22Rv1 (cell line): ENCODE data around the gene LDLRAD4.

Experiments used
- H3K27ac ChIP-seq: fragments of 450-650 bp; 2 replicates; pipeline ENCODE4 v1.5.1; 2017
- ZFX ChIP-seq: fragments of 450-650 bp; IDR thresholded peaks from 2 replicates; pipeline ENCODE4 v1.6.1; 2017; ENCODE audit warnings: antibody characterized with exemption, borderline replicate concordance
- TF ChIP-seq, protein P1 (sequence below): fragments of 450-650 bp; IDR thresholded peaks from 2 replicates; pipeline ENCODE4 v1.5.1; 2017; ENCODE audit warnings: mild to moderate bottlenecking

The LDLRAD4 gene

DNA sequence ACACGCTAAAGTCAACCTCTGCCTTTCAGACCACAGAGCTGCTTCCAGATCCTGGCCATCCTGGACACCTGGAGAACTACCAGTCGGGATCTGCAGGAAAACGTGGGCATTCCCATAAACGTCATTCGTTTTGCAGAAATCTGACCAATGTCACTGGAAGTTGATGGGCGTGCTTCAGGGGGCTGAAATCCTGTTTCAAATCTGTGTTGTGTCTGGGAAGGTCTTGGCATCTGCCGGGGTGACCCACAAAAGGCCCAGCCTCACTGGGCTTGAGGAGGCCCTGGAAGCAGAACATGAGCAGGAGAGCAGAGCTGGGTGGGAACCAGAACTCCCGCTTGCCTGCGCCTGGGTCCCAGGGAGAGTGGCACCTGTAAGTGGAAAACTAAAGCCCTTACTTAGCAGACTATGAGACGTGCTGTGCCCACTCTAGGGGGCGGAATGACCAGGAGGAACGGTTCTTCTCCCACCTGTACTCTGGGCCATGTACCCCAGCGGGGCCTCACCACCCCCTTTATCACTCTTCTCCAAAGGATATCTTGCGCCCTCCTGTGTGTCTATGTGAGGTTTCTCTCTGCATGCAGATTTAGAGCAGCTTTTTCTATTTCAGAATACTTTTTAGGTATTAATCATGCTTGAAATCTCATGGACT is 306.9 kb downstream of the LDLRAD4 start:
- no peak overlapping the region for H3K27ac ChIP-seq
- TF ChIP-seq, protein P1, sequence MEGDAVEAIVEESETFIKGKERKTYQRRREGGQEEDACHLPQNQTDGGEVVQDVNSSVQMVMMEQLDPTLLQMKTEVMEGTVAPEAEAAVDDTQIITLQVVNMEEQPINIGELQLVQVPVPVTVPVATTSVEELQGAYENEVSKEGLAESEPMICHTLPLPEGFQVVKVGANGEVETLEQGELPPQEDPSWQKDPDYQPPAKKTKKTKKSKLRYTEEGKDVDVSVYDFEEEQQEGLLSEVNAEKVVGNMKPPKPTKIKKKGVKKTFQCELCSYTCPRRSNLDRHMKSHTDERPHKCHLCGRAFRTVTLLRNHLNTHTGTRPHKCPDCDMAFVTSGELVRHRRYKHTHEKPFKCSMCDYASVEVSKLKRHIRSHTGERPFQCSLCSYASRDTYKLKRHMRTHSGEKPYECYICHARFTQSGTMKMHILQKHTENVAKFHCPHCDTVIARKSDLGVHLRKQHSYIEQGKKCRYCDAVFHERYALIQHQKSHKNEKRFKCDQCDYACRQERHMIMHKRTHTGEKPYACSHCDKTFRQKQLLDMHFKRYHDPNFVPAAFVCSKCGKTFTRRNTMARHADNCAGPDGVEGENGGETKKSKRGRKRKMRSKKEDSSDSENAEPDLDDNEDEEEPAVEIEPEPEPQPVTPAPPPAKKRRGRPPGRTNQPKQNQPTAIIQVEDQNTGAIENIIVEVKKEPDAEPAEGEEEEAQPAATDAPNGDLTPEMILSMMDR: no peak
- no peak for TF ChIP-seq ZFX

DNA sequence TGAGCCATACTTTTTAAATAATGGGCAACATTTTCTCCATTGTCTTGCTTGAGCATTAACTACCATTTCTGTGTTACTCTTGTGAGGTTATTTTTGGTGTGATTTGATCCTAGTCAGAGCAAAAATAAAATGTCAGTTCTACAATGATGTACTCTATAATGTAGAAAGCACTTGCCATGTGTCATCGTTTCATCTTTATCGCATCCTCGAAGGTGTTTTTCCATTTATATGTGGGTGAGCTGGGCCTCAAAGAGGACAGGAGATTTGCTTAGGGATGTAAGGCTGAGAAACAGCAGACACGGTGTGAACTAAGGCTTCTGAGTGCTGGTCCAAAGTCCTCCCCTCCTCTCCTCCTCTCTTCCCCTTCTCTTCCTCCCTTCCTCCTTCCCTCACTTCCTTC is 308.0 kb downstream of the LDLRAD4 start:
- no peak overlapping the region for H3K27ac ChIP-seq
- no peak for TF ChIP-seq ZFX
- TF ChIP-seq, protein P1: no peak

DNA sequence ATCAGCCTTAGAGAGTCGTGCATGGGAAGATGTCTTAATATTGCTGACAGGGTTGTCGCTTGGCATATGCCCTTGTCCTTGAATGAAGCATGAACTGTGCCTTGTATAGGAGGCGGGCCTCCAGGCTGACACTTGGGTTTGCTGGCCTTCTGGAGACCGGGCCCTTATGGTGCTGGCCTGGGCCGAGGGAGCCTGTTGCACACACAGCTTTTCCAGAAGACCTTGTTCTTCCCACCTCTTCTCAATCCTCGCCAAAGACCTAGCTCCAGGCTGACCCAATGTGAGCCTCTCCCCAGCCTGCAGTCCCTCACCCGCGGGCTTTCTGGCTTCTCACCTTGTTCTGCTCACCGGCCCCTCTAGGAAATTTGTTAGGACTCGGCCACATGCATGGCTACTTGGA is 308.7 kb downstream of the LDLRAD4 start:
- no peak for TF ChIP-seq ZFX
- TF ChIP-seq, protein P1: no peak
- no peak overlapping the region for H3K27ac ChIP-seq

DNA sequence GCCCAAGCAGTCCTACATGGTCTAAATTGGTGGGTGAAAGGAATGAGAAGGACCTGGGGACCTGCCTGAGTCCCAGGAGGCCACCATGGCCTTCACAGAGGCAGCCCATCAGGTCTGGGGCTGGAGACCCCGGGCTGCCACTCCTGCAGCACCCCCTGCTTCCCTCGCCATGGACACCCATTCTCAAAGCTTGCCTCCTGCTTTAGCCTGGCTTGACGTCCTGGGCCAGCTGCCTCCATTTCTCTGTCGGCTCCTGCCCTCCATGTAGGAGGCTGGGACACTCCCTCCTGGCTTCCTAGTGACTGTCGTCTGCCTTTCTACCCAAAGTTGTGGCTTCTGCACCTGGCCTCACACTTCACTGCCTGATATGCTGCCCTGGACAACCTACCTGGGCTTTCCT is 309.2 kb downstream of the LDLRAD4 start:
- TF ChIP-seq, protein P1: no peak
- TF ChIP-seq ZFX: no peak

DNA sequence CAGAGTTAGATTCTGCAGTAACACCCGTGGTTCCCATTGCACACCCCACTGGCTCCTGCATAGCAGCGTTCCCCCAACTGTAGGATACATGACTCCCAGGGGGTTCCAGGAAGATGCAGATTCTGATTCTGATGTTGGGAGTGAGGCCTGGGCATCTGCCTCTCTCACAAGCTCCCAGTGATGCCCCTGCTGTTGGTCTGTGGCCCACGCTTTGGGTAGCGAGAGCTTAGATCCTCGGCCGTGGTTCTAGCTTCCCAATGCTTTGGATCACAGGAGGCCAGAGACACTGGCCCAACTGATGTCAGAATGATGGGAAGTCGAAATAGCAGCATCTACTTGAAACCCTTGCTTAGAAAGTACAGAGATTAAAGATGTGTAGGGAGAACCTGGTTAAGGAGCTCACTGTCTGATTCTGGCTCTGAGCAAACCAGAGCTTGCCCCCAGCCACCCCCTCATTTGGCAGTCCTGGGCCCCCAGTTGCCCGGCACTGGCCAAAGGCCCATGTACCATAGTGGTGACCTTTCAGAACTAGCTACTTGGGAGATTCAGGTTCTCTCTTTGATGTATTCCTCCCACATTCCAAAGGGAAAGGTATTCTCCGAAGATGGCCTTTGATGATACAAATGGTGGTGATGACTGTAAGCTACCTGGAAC is 310.3 kb downstream of the LDLRAD4 start:
- TF ChIP-seq, protein P1: no peak
- TF ChIP-seq ZFX: no peak
- no peak overlapping the region for H3K27ac ChIP-seq

More for the DNA sequence above, 309.2 kb downstream of the LDLRAD4 start:
- no peak overlapping the region for H3K27ac ChIP-seq

DNA sequence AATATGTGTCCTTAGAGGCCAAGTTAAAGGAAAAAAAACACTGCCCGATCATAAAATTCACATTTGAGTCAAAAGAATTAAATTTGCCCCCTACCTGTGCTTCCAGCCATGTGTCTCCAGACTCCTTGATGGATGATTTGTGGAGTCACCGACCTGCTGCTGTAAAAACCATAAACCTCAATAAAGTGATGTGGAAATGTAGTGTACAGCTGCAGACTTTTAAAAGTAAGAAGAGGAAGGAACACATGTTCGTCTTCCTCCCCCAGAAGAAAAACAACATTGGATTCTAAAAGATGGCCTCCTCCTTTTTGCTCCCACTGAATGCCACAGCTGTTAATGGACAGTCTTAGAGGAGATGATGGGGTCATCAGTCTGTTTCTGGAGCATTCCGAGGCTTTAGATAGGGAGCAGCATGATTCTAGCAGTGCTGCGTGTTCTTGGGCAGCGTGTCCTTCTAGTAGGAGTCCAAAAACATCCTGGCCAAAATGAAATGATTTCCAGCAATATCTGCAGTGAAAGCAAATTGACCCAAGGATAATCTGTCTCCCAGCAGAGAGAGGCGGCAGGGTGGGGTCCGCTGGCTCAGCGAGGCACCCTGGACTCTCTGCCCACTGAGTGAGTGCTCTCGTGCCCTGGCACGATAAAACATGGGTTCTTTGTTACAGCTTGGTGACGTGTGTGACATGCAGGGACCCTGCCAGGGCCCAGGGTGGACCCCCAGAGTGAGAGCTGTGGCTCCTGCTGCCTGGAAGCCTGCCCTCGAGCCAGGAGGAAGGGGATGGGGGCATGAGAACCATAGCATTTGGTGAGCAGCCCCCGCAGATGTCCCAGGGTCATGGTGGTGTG is 311.7 kb downstream of the LDLRAD4 start:
- no peak for TF ChIP-seq ZFX
- TF ChIP-seq, protein P1: no peak
- H3K27ac ChIP-seq: no peak overlapping the region
